Measurements from ENCODE around the gene C14orf119. TPM values are rescaled to one million over a fixed set of nuclear protein-coding genes. Genes with fewer than 3 reads are reported as not detected.

The C14orf119 gene
- total RNA-seq, 1 experiment from 2014 or later: 81.3 TPM

DNA sequence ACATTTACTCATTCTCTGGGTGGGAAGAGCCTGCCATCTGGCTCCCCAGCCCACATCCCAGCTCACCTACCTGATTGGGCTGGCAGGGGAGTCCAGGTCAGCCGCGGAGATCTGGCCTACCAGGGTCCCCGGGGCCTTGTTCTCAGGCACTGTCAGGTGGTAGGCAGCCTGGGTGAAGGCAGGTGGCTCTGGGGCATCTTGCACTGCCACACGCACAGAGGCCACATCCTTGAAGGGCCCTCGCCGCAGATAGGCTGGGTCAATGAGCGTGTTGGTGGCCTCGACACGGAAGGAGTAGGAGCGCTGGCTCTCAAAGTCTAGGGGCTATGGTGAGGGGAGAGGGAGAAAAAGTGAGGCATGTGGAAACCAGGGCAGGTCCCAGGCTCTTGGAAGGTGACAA, 41.9 kb upstream of the C14orf119 start (continued):
- TF ChIP-seq, protein P1, sequence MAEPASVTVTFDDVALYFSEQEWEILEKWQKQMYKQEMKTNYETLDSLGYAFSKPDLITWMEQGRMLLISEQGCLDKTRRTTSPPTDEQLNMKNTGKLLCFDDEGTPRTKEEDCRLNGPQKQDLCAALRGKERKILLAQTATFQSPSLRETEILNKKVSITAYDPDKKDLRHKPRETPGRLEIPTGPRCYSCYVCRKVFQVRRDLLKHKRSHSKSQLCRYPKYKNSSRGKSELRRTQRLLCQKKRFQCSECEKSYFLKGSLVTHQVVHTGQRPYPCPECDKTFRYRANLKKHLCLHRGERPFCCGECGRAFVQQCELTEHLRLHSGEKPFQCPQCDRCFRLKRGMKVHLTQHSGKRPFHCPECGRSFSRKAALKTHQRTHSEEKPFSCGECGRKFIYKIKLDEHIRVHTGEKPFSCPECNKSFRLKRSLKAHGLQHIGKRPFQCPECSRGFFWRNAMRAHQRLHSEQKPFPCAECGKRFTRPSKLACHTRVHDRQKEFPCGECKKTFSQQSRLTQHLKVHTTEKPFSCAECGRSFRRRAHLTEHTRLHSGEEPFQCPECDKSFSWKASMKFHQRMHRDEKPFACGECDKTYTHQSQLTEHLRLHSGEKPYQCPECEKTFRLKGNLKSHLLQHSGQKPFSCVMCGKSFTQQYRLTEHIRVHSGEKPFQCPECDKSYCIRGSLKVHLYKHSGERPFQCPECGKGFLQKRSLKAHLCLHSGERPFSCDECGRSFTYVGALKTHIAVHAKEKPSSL (CRISPR knock-in tag; conservative IDR thresholded peaks at IDR 0.05): no peak

DNA sequence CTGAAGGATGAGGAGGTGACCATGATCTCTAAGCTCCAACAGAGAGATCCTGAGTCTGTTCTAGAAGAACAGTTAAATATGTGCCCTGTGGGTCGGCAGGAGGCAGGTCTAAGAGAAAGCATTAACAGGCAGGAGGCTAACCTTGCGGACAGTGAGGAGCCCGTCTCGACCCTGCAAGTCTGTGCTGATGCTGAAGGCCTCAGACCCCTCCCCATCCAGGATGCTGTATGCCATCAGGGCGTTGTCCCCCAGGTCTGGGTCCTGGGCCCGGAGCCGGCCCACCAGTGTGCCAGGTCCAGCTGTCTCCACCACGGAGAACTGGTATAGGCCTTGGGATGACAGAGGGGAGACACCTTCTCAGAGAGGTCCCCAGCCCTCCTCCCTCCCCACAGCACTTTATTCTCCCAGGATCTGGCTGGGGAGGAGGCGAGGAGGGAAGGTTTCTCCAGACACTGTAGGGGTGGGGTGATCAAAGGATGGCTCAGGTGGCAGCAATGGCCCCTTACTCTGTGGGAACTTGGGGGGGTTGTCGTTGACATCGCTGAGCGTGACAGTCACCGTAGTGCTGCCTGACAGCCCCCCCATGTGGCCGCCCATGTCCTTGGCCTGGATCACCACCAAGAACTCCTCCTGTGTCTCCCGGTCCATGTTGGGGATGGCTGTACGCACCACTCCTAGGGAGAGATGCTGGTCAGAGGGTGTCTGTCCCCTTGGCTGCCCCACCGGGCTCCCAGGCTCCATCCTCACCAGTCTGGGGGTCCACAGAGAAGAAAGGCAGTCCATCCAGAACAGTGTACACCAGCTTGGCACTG, 41.1 kb upstream of the C14orf119 start:
- Mint-ChIP-seq H3K4me3 (no peak overlapping the region; the same call in 1 of the 2 replicates), H3K27me3 (ENCODE audit: low read depth) (peaks cover 5% of the 10 kb centered on the region; the same call in 1 of the 2 replicates), H3K27ac (no peak overlapping the region), H3K36me3 (peaks cover 6% of the 10 kb centered on the region; the same call in 1 of the 2 replicates), H3K4me1 (peaks cover 16% of the 10 kb centered on the region), H3K9me3 (no peaks in the 10 kb centered on the region)
- ATAC-seq (no peak), DNase-seq (ENCODE audit: low spot score) (peak; percentile 61)
- CTCF ChIA-PET: interaction anchor here (1.0 to 8.8 kb wide), 6 partner anchors 12 to 232 kb away, joined by 3 to 224 read pairs (median 96); partner anchors contain the start of gene PSMB11
- no peak for TF ChIP-seq GRHL2 (CRISPR knock-in tag; IDR thresholded peaks at IDR 0.05; ENCODE audit: insufficient replicate concordance, severe bottlenecking)
- no peak for TF ChIP-seq KAT7 (CRISPR knock-in tag; IDR thresholded peaks at IDR 0.05; ENCODE audit: borderline replicate concordance)
- TF ChIP-seq NFATC4 (CRISPR knock-in tag; IDR thresholded peaks at IDR 0.05): no peak
- TF ChIP-seq ESRRA (CRISPR knock-in tag; IDR thresholded peaks at IDR 0.05; ENCODE audit: borderline replicate concordance): no peak
- no peak for TF ChIP-seq MXD4 (CRISPR knock-in tag; IDR thresholded peaks at IDR 0.05; ENCODE audit: borderline replicate concordance)
- TF ChIP-seq ZNF317 (CRISPR knock-in tag; IDR thresholded peaks at IDR 0.05; ENCODE audit: borderline replicate concordance, low read depth): no peak
- TF ChIP-seq JAZF1 (CRISPR knock-in tag; IDR thresholded peaks at IDR 0.05): no peak
- TF ChIP-seq NFYB (CRISPR knock-in tag; conservative IDR thresholded peaks at IDR 0.05; ENCODE audit: low read depth): no peak
- no peak for TF ChIP-seq EMX1 (CRISPR knock-in tag; IDR thresholded peaks at IDR 0.05)
- TF ChIP-seq ELF4 (CRISPR knock-in tag; IDR thresholded peaks at IDR 0.05; ENCODE audit: low read depth): no peak
- POLR2A ChIA-PET: interaction anchor here (0.7 to 0.9 kb wide), 2 partner anchors 17 to 97 kb away, joined by 3 read pairs; partner anchors contain the start of gene HAUS4

DNA sequence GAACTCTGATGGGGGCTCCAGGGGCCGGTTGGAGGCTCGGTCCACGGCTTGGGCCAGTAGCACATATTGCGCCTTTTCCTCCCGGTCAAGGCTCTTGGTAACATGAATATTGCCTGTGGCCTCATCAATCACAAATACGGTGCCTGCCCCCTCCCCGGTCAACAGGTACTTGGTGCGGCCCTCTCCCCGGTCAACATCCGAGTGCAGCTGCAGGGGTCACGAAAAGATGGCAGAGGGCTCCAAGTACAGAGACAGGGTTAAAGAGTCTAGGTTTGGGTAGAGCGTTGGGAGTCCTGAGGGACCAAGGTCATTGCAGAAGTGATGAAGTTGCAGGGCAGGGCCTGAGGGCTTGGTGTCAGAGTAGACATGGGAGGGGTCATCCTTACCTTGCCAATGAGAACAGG, 40.2 kb upstream of the C14orf119 start:
- Mint-ChIP-seq H3K4me3 (no peak overlapping the region), H3K4me1 (peaks cover 16% of the 10 kb centered on the region), H3K9me3 (no peaks in the 10 kb centered on the region), H3K27me3 (ENCODE audit: low read depth) (peaks cover 5% of the 10 kb centered on the region; the same call in 1 of the 2 replicates), H3K36me3 (peaks cover 11% of the 10 kb centered on the region), H3K27ac (no peak overlapping the region)
- ChIA-PET POLR2A (interaction anchor here (1.4 to 1.7 kb wide), 2 partner anchors 60 to 73 kb away, joined by 4 read pairs; partner anchors contain the start of gene AJUBA), CTCF (interaction anchor here (0.6 to 8.8 kb wide), 17 partner anchors 13 to 233 kb away, joined by 3 to 224 read pairs (median 16); partner anchors contain the start of genes AJUBA, PRMT5 and PSMB11)
- no peak for ATAC-seq
- DNase-seq (ENCODE audit: low spot score): no peak
- TF ChIP-seq ZNF423 (CRISPR knock-in tag; IDR thresholded peaks at IDR 0.05) (no peak), TEAD1 (CRISPR knock-in tag; IDR thresholded peaks at IDR 0.05) (no peak), IRF2 (CRISPR knock-in tag; IDR thresholded peaks at IDR 0.05; ENCODE audit: borderline replicate concordance, low read depth) (no peak), EMX1 (CRISPR knock-in tag; IDR thresholded peaks at IDR 0.05) (no peak), NR2C2 (CRISPR knock-in tag; IDR thresholded peaks at IDR 0.05) (no peak), PRRX2 (CRISPR knock-in tag; IDR thresholded peaks at IDR 0.05) (no peak), ZNF416 (CRISPR knock-in tag; IDR thresholded peaks at IDR 0.05) (no peak), ZNF263 (CRISPR knock-in tag; IDR thresholded peaks at IDR 0.05; ENCODE audit: low read depth) (no peak), ATF1 (CRISPR knock-in tag; IDR thresholded peaks at IDR 0.05) (no peak)
- TF ChIP-seq, protein P2, sequence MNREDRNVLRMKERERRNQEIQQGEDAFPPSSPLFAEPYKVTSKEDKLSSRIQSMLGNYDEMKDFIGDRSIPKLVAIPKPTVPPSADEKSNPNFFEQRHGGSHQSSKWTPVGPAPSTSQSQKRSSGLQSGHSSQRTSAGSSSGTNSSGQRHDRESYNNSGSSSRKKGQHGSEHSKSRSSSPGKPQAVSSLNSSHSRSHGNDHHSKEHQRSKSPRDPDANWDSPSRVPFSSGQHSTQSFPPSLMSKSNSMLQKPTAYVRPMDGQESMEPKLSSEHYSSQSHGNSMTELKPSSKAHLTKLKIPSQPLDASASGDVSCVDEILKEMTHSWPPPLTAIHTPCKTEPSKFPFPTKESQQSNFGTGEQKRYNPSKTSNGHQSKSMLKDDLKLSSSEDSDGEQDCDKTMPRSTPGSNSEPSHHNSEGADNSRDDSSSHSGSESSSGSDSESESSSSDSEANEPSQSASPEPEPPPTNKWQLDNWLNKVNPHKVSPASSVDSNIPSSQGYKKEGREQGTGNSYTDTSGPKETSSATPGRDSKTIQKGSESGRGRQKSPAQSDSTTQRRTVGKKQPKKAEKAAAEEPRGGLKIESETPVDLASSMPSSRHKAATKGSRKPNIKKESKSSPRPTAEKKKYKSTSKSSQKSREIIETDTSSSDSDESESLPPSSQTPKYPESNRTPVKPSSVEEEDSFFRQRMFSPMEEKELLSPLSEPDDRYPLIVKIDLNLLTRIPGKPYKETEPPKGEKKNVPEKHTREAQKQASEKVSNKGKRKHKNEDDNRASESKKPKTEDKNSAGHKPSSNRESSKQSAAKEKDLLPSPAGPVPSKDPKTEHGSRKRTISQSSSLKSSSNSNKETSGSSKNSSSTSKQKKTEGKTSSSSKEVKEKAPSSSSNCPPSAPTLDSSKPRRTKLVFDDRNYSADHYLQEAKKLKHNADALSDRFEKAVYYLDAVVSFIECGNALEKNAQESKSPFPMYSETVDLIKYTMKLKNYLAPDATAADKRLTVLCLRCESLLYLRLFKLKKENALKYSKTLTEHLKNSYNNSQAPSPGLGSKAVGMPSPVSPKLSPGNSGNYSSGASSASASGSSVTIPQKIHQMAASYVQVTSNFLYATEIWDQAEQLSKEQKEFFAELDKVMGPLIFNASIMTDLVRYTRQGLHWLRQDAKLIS (CRISPR knock-in tag; IDR thresholded peaks at IDR 0.05; ENCODE audit: borderline replicate concordance): no peak
- TF ChIP-seq, protein P3, sequence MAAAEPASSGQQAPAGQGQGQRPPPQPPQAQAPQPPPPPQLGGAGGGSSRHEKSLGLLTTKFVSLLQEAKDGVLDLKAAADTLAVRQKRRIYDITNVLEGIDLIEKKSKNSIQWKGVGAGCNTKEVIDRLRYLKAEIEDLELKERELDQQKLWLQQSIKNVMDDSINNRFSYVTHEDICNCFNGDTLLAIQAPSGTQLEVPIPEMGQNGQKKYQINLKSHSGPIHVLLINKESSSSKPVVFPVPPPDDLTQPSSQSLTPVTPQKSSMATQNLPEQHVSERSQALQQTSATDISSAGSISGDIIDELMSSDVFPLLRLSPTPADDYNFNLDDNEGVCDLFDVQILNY (CRISPR knock-in tag; IDR thresholded peaks at IDR 0.05): no peak
- TF ChIP-seq, protein P4, sequence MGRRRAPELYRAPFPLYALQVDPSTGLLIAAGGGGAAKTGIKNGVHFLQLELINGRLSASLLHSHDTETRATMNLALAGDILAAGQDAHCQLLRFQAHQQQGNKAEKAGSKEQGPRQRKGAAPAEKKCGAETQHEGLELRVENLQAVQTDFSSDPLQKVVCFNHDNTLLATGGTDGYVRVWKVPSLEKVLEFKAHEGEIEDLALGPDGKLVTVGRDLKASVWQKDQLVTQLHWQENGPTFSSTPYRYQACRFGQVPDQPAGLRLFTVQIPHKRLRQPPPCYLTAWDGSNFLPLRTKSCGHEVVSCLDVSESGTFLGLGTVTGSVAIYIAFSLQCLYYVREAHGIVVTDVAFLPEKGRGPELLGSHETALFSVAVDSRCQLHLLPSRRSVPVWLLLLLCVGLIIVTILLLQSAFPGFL (CRISPR knock-in tag; IDR thresholded peaks at IDR 0.05; ENCODE audit: borderline replicate concordance): no peak
- TF ChIP-seq, protein P5, sequence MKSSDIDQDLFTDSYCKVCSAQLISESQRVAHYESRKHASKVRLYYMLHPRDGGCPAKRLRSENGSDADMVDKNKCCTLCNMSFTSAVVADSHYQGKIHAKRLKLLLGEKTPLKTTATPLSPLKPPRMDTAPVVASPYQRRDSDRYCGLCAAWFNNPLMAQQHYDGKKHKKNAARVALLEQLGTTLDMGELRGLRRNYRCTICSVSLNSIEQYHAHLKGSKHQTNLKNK (CRISPR knock-in tag; IDR thresholded peaks at IDR 0.05): no peak

All from WTC11 (cell line).